Tracheal epithelial cell (primary cell): ENCODE results near the gene PTRHD1. TPM values are rescaled to one million over a fixed set of nuclear protein-coding genes. Genes with fewer than 3 reads are reported as not detected.

Experiments used
- total RNA-seq: library from RNA; depleted of rRNA; stranded (reverse); fragments of >200 nt; gene quantifications from 2 replicates; pipeline ENCODE4 v1.2.1, GENCODE V29; 2014

The PTRHD1 gene
- 18.3 and 23.0 TPM in 2 replicates for total RNA-seq

DNA sequence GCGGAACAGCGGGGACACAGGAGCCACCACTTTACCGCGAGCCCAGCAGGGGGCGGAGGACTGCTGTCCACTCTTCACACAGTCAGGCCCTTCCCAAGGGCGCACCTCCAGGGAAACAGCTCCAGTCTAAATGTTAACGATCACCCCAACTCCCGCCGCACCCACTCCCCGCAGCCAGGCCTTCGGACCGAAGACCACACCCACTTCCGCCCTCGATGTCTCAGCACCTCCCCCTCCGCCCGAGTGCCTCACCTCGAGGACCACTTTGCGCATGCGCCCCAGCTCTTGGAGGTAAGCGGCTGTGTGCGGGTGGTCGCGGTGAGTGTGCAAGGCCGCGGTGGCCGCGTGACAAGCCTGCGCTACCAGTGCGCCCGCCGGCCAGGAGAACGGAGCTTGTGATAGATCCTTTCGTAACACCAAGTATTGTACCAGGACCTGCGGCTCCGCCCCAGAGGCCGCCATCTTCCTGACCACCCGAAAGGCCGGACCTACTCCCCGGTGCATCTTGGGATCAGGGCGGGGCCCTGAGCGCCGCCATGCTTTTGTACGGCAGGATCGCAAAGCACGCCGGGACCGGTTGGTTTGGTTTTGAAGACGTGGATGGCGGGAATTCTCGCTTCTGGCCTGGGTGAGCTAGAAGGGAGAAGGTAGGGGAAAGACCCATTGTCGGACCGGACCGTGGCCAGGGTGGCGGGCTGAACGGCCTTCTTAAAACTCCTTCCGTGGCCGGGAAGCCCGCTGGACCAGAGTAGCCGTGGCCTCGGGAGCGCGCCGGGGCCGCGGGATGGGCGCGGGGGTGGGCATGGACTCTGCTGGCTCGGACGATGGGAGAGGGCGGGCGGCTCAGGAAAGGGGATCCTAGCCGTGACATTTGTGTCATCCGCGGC lies at the start of gene PTRHD1, which contains the start of gene CENPO:
TSS of gene PTRHD1 (minus strand) at position 518 of the 887 bp plus-strand sequence. CDS start at position 504, 14 bp downstream.
TSS of gene CENPO (plus strand) at position 552 of the 887 bp plus-strand sequence. CDS start 495 bp downstream, outside the sequence.

Other genes starting within 250 kb of the PTRHD1 start
- 0.85 and 2.2 TPM in 2 replicates for gene CENPO, start within 50 bp of the PTRHD1 start, total RNA-seq
- 35.7 and 46.5 TPM in 2 replicates for gene ADCY3, start 126.8 kb upstream of the PTRHD1 start, total RNA-seq
- gene DNAJC27, start 178.6 kb upstream of the PTRHD1 start, total RNA-seq = 1.5 and 4.1 TPM in 2 replicates
- gene EFR3B, start 248.7 kb upstream of the PTRHD1 start, total RNA-seq = under 0.01 TPM in 1 of 2 replicates, not detected in the other